Mesendoderm (in vitro differentiated cells): ENCODE measurements around the gene DKKL1.
A peak's percentile ranks its signal among the peaks of the same experiment; 100 is the strongest.
"Not testable (repeated sequence)": the region's sequence is repeated elsewhere in the genome, so short reads cannot be mapped to it uniquely, and the experiment has no call there.

Experiments
- DNase-seq: peaks from one replicate; pipeline ENCODE4 v3.0.0; 2013
- H2AK5ac ChIP-seq: 2 replicates; pipeline ENCODE4 v1.6.1; 2013; ENCODE audit warnings: low read length, inconsistent platforms
- H2BK120ac ChIP-seq: 2 replicates; pipeline ENCODE4 v1.6.1; 2013; ENCODE audit warnings: low read depth, mild to moderate bottlenecking, low read length, moderate library complexity, mixed read lengths
- H2BK15ac ChIP-seq: replicated peaks from 2 replicates; pipeline ENCODE4 v1.6.1; 2013; ENCODE audit warnings: low read depth, mild to moderate bottlenecking, moderate library complexity
- H2BK5ac ChIP-seq: 2 replicates; pipeline ENCODE4 v1.6.1; 2013; ENCODE audit warnings: low read length, inconsistent platforms
- H3K18ac ChIP-seq: 2 replicates; pipeline ENCODE4 v1.6.1; 2013; ENCODE audit warnings: mild to moderate bottlenecking, low read length, mixed read lengths
- H3K23ac ChIP-seq: one replicate; pipeline ENCODE4 v1.6.1; 2013; ENCODE audit warnings: low read length
- H3K27ac ChIP-seq: 2 replicates; pipeline ENCODE4 v1.5.1; 2013; ENCODE audit warnings: low read depth, mild to moderate bottlenecking, inconsistent platforms, low read length, moderate library complexity
- H3K27me3 ChIP-seq: 2 replicates; pipeline ENCODE4 v1.6.1; 2013; ENCODE audit warnings: low read length, control low read depth, mild to moderate bottlenecking, inconsistent platforms; ENCODE audit not compliant: insufficient read depth, poor library complexity
- H3K36me3 ChIP-seq: 2 replicates; pipeline ENCODE4 v1.6.1; 2013; ENCODE audit warnings: low read length, inconsistent platforms; ENCODE audit not compliant: control insufficient read depth, insufficient read depth
- H3K4ac ChIP-seq: one replicate; pipeline ENCODE4 v1.6.1; 2013; ENCODE audit warnings: low read depth, mild to moderate bottlenecking, low read length, moderate library complexity
- H3K4me1 ChIP-seq: 2 replicates; pipeline ENCODE4 v1.6.1; 2013; ENCODE audit warnings: low read depth, low read length, inconsistent platforms; ENCODE audit not compliant: control insufficient read depth
- H3K4me2 ChIP-seq: 2 replicates; pipeline ENCODE4 v1.6.1; 2013; ENCODE audit warnings: low read length
- H3K4me3 ChIP-seq: 2 replicates; pipeline ENCODE4 v1.5.1; 2013; ENCODE audit warnings: mild to moderate bottlenecking, low read length
- H3K56ac ChIP-seq: one replicate; pipeline ENCODE4 v1.6.1; 2013; ENCODE audit warnings: low read length
- H3K79me1 ChIP-seq: 2 replicates; pipeline ENCODE4 v1.6.1; 2013; ENCODE audit warnings: low read length, inconsistent platforms
- H3K79me2 ChIP-seq: 2 replicates; pipeline ENCODE4 v1.6.1; 2013; ENCODE audit warnings: mild to moderate bottlenecking, low read length; ENCODE audit not compliant: control insufficient read depth, insufficient read depth
- H3K9ac ChIP-seq: 2 replicates; pipeline ENCODE4 v1.6.1; 2013; ENCODE audit warnings: low read length, inconsistent platforms
- H4K5ac ChIP-seq: one replicate; pipeline ENCODE4 v1.6.1; 2013; ENCODE audit warnings: low read length
- H4K8ac ChIP-seq: one replicate; pipeline ENCODE4 v1.6.1; 2013; ENCODE audit warnings: low read depth, mild to moderate bottlenecking, control low read depth, low read length, moderate library complexity
- WGBS: extraction: QIAGEN DNeasy Blood & Tissue Kit; methylation state at CpG from one replicate; pipeline ENCODE4 v1.1.7; 2013; ENCODE audit warnings: low lambda C conversion rate, missing lambda C conversion rate; ENCODE audit not compliant: insufficient coverage; ENCODE audit errors: extremely low coverage; 5-methylcytosine and 5-hydroxymethylcytosine counted together

DKKL1 gene

DNA sequence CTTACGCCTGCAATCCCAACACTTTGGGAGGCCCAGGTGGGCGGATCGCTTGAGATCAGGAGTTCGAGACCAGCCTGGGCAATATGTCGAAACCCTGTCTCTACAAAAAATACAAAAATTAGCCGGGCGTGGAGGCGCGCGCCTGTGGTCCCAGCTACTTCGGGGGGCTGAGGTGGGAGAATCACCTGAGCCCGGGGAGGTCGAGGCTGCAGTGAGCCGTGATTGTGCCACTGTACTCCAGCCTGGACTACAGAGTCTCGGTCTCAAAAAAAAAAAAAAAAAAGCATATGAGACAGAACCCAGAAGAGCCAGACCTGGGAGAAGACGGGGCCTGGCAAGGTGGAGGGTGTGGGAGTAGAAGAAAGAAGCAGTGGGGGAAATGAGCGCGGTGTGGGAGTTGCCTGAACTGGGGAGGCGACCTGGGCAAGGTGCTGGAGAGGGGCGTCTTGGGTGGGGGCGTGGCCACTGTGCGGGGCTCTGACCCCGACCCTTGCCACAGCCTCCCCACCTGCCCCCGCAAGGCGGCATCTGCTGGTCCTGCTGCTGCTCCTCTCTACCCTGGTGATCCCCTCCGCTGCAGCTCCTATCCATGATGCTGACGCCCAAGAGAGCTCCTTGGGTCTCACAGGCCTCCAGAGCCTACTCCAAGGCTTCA lies 533 bp downstream of the DKKL1 start:
- no peak overlapping the region for H3K23ac ChIP-seq
- no peak overlapping the region for H3K18ac ChIP-seq
- no CpG with 5 or more reads among the region's 27 CpGs for WGBS
- H2BK15ac ChIP-seq = no peak overlapping the region
- H3K4ac ChIP-seq = no peak overlapping the region
- H3K4me3 ChIP-seq = no peak overlapping the region
- H3K27me3 ChIP-seq = no peaks in the 10 kb centered on the region
- peak overlapping the region; percentile 11 for H3K4me2 ChIP-seq
- peak overlapping the region; percentile 62 for H3K56ac ChIP-seq
- H2AK5ac ChIP-seq = no peak overlapping the region
- no peak overlapping the region for H4K8ac ChIP-seq
- peaks cover 1% of the 10 kb centered on the region for H3K36me3 ChIP-seq
- no peaks in the 10 kb centered on the region for H3K4me1 ChIP-seq
- H4K5ac ChIP-seq = no peak overlapping the region
- peaks cover 11% of the 10 kb centered on the region for H3K79me1 ChIP-seq
- H3K9ac ChIP-seq = peak overlapping the region; percentile 43
- no peak overlapping the region for H2BK5ac ChIP-seq
- DNase-seq = no peak
- H3K79me2 ChIP-seq = peaks cover 25% of the 10 kb centered on the region
- H3K27ac ChIP-seq = peak overlapping the region; percentile 41
- no peak overlapping the region for H2BK120ac ChIP-seq

- Histone ChIP-seq H4K8ac (no peak overlapping the region), H3K4me1 (no peaks in the 10 kb centered on the region), H2AK5ac (no peak overlapping the region), H4K5ac (no peak overlapping the region), H3K4me2 (no peak overlapping the region), H2BK15ac (no peak overlapping the region), H2BK5ac (no peak overlapping the region), H3K36me3 (no peaks in the 10 kb centered on the region), H3K9ac (no peak overlapping the region), H3K23ac (no peak overlapping the region), H3K4ac (no peak overlapping the region), H3K27me3 (no peaks in the 10 kb centered on the region), H3K79me1 (peaks cover 2% of the 10 kb centered on the region), H2BK120ac (no peak overlapping the region), H3K4me3 (no peak overlapping the region), H3K79me2 (peaks cover 8% of the 10 kb centered on the region), H3K18ac (no peak overlapping the region), H3K56ac (no peak overlapping the region), H3K27ac (no peak overlapping the region)
- DNase-seq = no peak
Observed at GRCh38 chr19:49366110-49366509, 2.4 kb downstream of the DKKL1 start.

GRCh38 chr19:49368711-49369358 lies 5.2 kb downstream of the DKKL1 start:
- Histone ChIP-seq H3K79me2 (no peaks in the 10 kb centered on the region), H4K5ac (no peak overlapping the region), H2BK15ac (no peak overlapping the region), H3K4me3 (no peak overlapping the region), H2AK5ac (no peak overlapping the region), H3K4me1 (no peaks in the 10 kb centered on the region), H3K79me1 (no peaks in the 10 kb centered on the region), H2BK5ac (no peak overlapping the region), H3K4me2 (no peak overlapping the region), H4K8ac (no peak overlapping the region), H3K23ac (no peak overlapping the region), H3K27me3 (no peaks in the 10 kb centered on the region), H3K4ac (no peak overlapping the region), H3K18ac (no peak overlapping the region), H3K9ac (no peak overlapping the region), H3K36me3 (no peaks in the 10 kb centered on the region), H3K27ac (no peak overlapping the region), H2BK120ac (no peak overlapping the region), H3K56ac (no peak overlapping the region)
- DNase-seq = no peak
- no CpG with 5 or more reads among the region's 5 CpGs for WGBS

- Histone ChIP-seq H4K8ac (no peak overlapping the region), H3K27ac (no peak overlapping the region), H3K18ac (no peak overlapping the region), H2AK5ac (no peak overlapping the region), H3K23ac (no peak overlapping the region), H3K4me1 (no peaks in the 10 kb centered on the region), H3K9ac (no peak overlapping the region), H3K56ac (no peak overlapping the region), H2BK120ac (no peak overlapping the region), H3K27me3 (no peaks in the 10 kb centered on the region), H3K79me2 (no peaks in the 10 kb centered on the region), H3K79me1 (no peaks in the 10 kb centered on the region), H2BK5ac (no peak overlapping the region), H2BK15ac (no peak overlapping the region), H4K5ac (no peak overlapping the region), H3K4ac (no peak overlapping the region), H3K4me3 (no peak overlapping the region), H3K4me2 (no peak overlapping the region), H3K36me3 (no peaks in the 10 kb centered on the region)
- no peak for DNase-seq
- WGBS = no CpG with 5 or more reads among the region's 3 CpGs
Observed at GRCh38 chr19:49371184-49371583, 7.5 kb downstream of the DKKL1 start.

DNA sequence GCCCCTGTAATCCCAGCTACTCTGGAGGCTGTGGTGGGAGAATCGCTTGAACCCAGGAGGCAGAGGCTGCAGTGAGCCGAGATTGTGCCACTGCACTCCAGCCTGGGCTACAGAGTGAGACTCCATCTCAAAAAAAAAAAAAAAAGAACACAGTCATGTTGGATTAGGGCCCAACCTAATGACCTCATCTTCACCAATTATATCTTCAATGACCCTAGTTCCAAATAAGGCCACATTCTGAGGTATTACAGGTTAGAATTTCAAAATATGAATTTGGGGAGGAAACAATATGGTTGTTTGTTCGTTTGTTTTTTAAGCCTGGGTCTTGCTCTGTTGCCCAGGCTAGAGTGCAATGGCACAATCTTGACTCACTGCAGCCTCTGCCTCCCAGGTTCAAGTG lies 9.5 kb downstream of the DKKL1 start:
- H3K79me1 ChIP-seq, H2BK5ac ChIP-seq, H2AK5ac ChIP-seq, H3K4me1 ChIP-seq, H3K27me3 ChIP-seq, H3K27ac ChIP-seq, H3K4me3 ChIP-seq, H4K8ac ChIP-seq, H3K4me2 ChIP-seq, H3K9ac ChIP-seq, H3K36me3 ChIP-seq, H2BK120ac ChIP-seq, H3K23ac ChIP-seq, DNase-seq, H3K56ac ChIP-seq, H3K18ac ChIP-seq, H3K79me2 ChIP-seq, H3K4ac ChIP-seq, H4K5ac ChIP-seq, H2BK15ac ChIP-seq: not testable (repeated sequence)
- no CpG with 5 or more reads among the region's 3 CpGs for WGBS
